HCT116 (cell line): ENCODE measurements around the gene DDAH1.

Experiments used
- CTCF ChIP-seq, 3 experiments: fragments of 200-600 bp in 1 of 3; sonication (generic) in 1 of 3; IDR thresholded peaks in 2 of 3; conservative IDR thresholded peaks in 1 of 3; 2 replicates each; pipeline ENCODE4 v1.5.1; 2012 to 2017; ENCODE audit warnings: low read depth in 2 of 3, low read length in 2 of 3, antibody characterized with exemption in 1 of 3, borderline replicate concordance in 1 of 3, control low read depth in 1 of 3, mild to moderate bottlenecking in 1 of 3, mixed read lengths in 1 of 3, mixed run types in 1 of 3, moderate library complexity in 1 of 3; ENCODE audit not compliant: insufficient read depth in 1 of 3
- EZH2 ChIP-seq: fragments of 200-600 bp; sonication (generic); IDR thresholded peaks from 2 replicates; pipeline ENCODE4 v1.6.1; 2017; ENCODE audit warnings: antibody characterized with exemption, mixed run types
- POLR2AphosphoS5 ChIP-seq: IDR thresholded peaks from 2 replicates; pipeline ENCODE4 v1.6.1; 2011; ENCODE audit warnings: mild to moderate bottlenecking, low read depth, low read length, moderate library complexity
- SIN3A ChIP-seq: IDR thresholded peaks from 2 replicates; pipeline ENCODE4 v1.6.1; 2012; ENCODE audit warnings: low read depth
- ZFX ChIP-seq: fragments of 450-650 bp; IDR thresholded peaks from 2 replicates; pipeline ENCODE4 v1.6.1; 2017
- ZNF274 ChIP-seq: fragments of 200-500 bp; sonication (Bioruptor generic); IDR thresholded peaks from 2 replicates; pipeline ENCODE4 v1.6.1; 2014; ENCODE audit warnings: mild to moderate bottlenecking, low read depth, low read length, inconsistent platforms

GRCh38 chr1:85295654-85296053 lies 169.3 kb downstream of the DDAH1 start:
- TF ChIP-seq POLR2AphosphoS5, result no peak
- TF ChIP-seq ZNF274, result no peak
- no peak for TF ChIP-seq CTCF (IDR thresholded peaks at IDR 0.05 in 2 of 3, conservative IDR thresholded peaks at IDR 0.05 in 1 of 3; ENCODE audit: borderline replicate concordance in 1 of 3, insufficient read depth in 1 of 3, low read depth in 2 of 3, low read length in 2 of 3)
- TF ChIP-seq SIN3A, result no peak
- TF ChIP-seq ZFX, result no peak
- TF ChIP-seq EZH2, result no peak
